OCI-LY3 (cell line): ENCODE data around the gene PTPRC.

ENCODE experiments used
- H2AFZ ChIP-seq: fragments of 200-600, 300-600 bp; shearing (Covaris generic); 2 replicates; pipeline ENCODE4 v1.6.0; 2014; ENCODE audit warnings: antibody characterized with exemption, low read depth, low read length
- H3K27ac ChIP-seq: fragments of 200-600, 300-600 bp; sonication (generic); 2 replicates; pipeline ENCODE4 v1.5.1; 2014; ENCODE audit warnings: mild to moderate bottlenecking, low read length, moderate library complexity, mixed read lengths
- H3K27me3 ChIP-seq: fragments of 200-600, 300-600 bp; sonication (generic); 2 replicates; pipeline ENCODE4 v1.6.1; 2014; ENCODE audit warnings: low read depth, low read length, mixed read lengths
- H3K36me3 ChIP-seq: fragments of 200-600, 300-600 bp; sonication (generic); replicated peaks from 2 replicates; pipeline ENCODE3; 2014; ENCODE audit warnings: low read depth, low read length, mixed read lengths
- H3K4me1 ChIP-seq: fragments of 300-600, 200-600 bp; sonication (generic); 2 replicates; pipeline ENCODE4 v1.6.1; 2014; ENCODE audit warnings: low read length, mixed read lengths
- H3K4me2 ChIP-seq: fragments of 200-600, 300-600 bp; sonication (generic); 2 replicates; pipeline ENCODE4 v1.6.1; 2014; ENCODE audit warnings: low read length, mixed read lengths
- H3K4me3 ChIP-seq: fragments of 300-600, 200-600 bp; sonication (generic); 2 replicates; pipeline ENCODE4 v1.5.1; 2014; ENCODE audit warnings: antibody characterized with exemption, mild to moderate bottlenecking, low read length, moderate library complexity
- H3K79me2 ChIP-seq: fragments of 300-600, 200-600 bp; shearing (Covaris generic); 2 replicates; pipeline ENCODE4 v1.6.1; 2014; ENCODE audit warnings: mild to moderate bottlenecking, low read length, mixed read lengths
- H3K9ac ChIP-seq: fragments of 300-600, 200-600 bp; shearing (Covaris generic); 2 replicates; pipeline ENCODE4 v1.6.0; 2014; ENCODE audit warnings: mild to moderate bottlenecking, low read length, moderate library complexity
- H3K9me3 ChIP-seq: fragments of 200-600, 300-600 bp; shearing (Covaris generic); 2 replicates; pipeline ENCODE4 v1.6.1; 2014; ENCODE audit warnings: low read length, mixed read lengths; ENCODE audit not compliant: insufficient read depth
- H4K20me1 ChIP-seq: fragments of 200-600, 300-600 bp; sonication (generic); 2 replicates; pipeline ENCODE4 v1.6.1; 2016; ENCODE audit warnings: low read length, mixed read lengths; ENCODE audit not compliant: insufficient read depth
- CTCF ChIP-seq: fragments of 200-600, 300-600 bp; sonication (generic); IDR thresholded peaks from 2 replicates; pipeline ENCODE4 v1.5.1; 2014; ENCODE audit warnings: antibody characterized with exemption, low read length, low read depth
- EZH2phosphoT487 ChIP-seq: fragments of 200-600 bp; shearing (Covaris generic); IDR thresholded peaks from 2 replicates; pipeline ENCODE4 v1.6.1; 2018; ENCODE audit warnings: antibody characterized with exemption, mixed run types, low read depth

PTPRC gene

GRCh38 chr1:198628067-198628455 lies 10.8 kb upstream of the PTPRC start:
- TF ChIP-seq CTCF (no peak), EZH2phosphoT487 (no peak)
- H3K4me2 ChIP-seq: no peak overlapping the region

DNA sequence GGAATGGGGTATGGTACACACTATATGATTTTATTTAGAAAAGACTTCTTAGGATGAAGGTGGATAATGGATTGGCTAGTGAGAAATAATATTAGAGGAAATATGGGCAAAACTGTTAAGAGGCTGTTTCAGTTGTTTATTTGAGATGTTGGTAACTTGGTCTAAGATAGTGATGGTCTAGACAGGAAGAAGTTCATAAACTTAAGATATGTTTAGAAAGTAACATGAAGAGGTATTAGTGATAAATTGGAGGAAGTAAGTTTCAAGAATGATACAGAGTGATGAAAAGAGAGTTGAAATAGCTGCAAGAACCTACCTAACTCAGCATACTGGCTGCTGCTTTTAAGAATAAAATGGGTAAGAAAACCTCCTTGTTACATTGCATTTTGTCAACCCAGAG lies 9.2 kb upstream of the PTPRC start:
- Histone ChIP-seq H3K27me3 (no peaks in the 10 kb centered on the region), H3K4me3 (no peak overlapping the region), H3K9ac (no peak overlapping the region), H3K4me1 (peaks cover 28% of the 10 kb centered on the region), H3K36me3 (no peaks in the 10 kb centered on the region), H3K79me2 (no peaks in the 10 kb centered on the region), H3K27ac (no peak overlapping the region), H2AFZ (no peak overlapping the region), H3K9me3 (no peaks in the 10 kb centered on the region), H3K4me2 (no peak overlapping the region), H4K20me1 (no peaks in the 10 kb centered on the region)
- TF ChIP-seq CTCF (no peak), EZH2phosphoT487 (no peak)

More at GRCh38 chr1:198628067-198628455, 10.8 kb upstream of the PTPRC start:
- H3K9ac ChIP-seq: no peak overlapping the region
- no peak overlapping the region for H2AFZ ChIP-seq
- no peak overlapping the region for H3K27ac ChIP-seq
- H4K20me1 ChIP-seq: no peaks in the 10 kb centered on the region
- H3K27me3 ChIP-seq: no peaks in the 10 kb centered on the region
- H3K79me2 ChIP-seq: no peaks in the 10 kb centered on the region
- peaks cover 29% of the 10 kb centered on the region for H3K4me1 ChIP-seq
- H3K4me3 ChIP-seq: no peak overlapping the region
- no peaks in the 10 kb centered on the region for H3K9me3 ChIP-seq
- H3K36me3 ChIP-seq: no peaks in the 10 kb centered on the region

- no peak for TF ChIP-seq EZH2phosphoT487
- TF ChIP-seq CTCF: no peak
Observed at GRCh38 chr1:198630863-198631262, 8.0 kb upstream of the PTPRC start.

DNA sequence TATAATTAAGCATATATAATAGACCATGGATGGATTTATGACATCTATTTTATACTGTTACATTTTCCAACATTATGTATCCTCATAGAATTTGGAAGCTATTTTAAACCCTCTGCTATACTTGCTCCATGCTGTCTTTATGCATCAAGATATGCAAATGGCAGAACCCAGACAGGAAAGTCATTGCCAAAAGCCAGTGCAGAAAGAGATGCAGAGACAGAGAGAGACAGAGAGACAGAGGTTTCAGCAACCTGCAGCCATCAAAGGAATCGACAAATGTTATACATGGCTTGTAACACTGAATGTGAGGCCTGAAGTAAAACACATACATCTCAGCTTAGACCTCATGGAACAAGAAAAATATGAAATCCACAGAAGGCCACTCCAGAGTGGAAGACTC lies 7.5 kb upstream of the PTPRC start:
- Histone ChIP-seq H3K4me1 (peaks cover 31% of the 10 kb centered on the region), H3K79me2 (no peaks in the 10 kb centered on the region), H3K27ac (no peak overlapping the region), H3K9me3 (no peaks in the 10 kb centered on the region), H2AFZ (no peak overlapping the region), H3K4me2 (no peak overlapping the region), H3K4me3 (no peak overlapping the region), H3K36me3 (no peaks in the 10 kb centered on the region), H3K27me3 (no peaks in the 10 kb centered on the region), H3K9ac (no peak overlapping the region), H4K20me1 (no peaks in the 10 kb centered on the region)
- TF ChIP-seq CTCF (no peak), EZH2phosphoT487 (no peak)

More at GRCh38 chr1:198630863-198631262, 8.0 kb upstream of the PTPRC start:
- H3K9ac ChIP-seq: no peak overlapping the region
- no peak overlapping the region for H3K4me3 ChIP-seq
- H3K9me3 ChIP-seq: no peaks in the 10 kb centered on the region
- H4K20me1 ChIP-seq: no peaks in the 10 kb centered on the region
- peaks cover 29% of the 10 kb centered on the region for H3K4me1 ChIP-seq
- no peaks in the 10 kb centered on the region for H3K79me2 ChIP-seq
- H2AFZ ChIP-seq: no peak overlapping the region
- H3K27ac ChIP-seq: no peak overlapping the region
- no peak overlapping the region for H3K4me2 ChIP-seq
- no peaks in the 10 kb centered on the region for H3K36me3 ChIP-seq
- H3K27me3 ChIP-seq: no peaks in the 10 kb centered on the region
